HG03095 (cell line): ENCODE results near the gene NARF.
"Not testable (repeated sequence)": the region's sequence is repeated elsewhere in the genome, so short reads cannot be mapped to it uniquely, and the experiment has no call there.

Experiments used
- ATAC-seq: cut with Tn5 transposase; IDR thresholded peaks from one replicate; pipeline ENCODE4 v1.9.1; 2021; ENCODE audit warnings: moderate library complexity; ENCODE audit not compliant: unreplicated experiment

The NARF gene

GRCh38 chr17:82445542-82445941, 13.0 kb upstream of the NARF start:
- ATAC-seq = no peak

DNA sequence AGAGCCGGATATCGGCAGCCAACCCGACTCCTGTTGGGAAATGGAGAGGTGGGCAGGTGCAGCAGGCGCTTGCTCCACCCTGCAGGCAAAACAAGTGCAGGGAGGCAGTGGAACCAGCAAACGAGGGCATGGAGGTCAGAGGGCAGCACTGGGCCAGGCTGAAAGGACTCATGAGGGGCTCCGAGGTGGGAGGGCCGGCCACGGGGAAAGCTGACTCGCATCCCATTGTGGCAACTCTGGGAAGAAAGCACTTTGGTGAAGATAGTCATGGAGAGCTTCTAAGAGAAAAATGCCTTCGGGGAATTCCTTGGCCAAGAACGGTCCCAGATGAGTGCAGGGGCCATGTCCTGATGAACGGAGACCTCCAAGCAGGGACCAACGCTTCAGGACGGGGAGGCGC, 12.4 kb upstream of the NARF start:
- no peak for ATAC-seq

DNA sequence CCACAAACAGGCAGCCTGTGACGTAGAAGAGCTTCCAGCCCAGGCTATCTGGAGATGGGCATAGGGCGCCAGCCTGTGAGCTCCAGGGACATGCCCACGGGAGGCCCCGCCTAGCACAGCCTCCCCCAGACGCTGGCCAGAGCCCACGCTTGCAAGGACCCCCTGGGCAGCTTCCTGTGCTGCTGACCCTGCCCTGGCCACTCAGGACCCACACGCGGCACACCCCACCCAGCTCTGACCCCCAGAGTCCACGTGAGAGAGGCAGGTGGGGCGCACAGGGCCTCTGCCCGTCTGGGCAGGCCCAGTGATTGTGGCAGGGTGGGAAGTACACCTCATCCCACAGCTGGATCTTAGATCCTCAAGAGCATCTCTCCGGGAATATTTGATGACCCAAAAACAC, 11.9 kb upstream of the NARF start:
- ATAC-seq = no peak

DNA sequence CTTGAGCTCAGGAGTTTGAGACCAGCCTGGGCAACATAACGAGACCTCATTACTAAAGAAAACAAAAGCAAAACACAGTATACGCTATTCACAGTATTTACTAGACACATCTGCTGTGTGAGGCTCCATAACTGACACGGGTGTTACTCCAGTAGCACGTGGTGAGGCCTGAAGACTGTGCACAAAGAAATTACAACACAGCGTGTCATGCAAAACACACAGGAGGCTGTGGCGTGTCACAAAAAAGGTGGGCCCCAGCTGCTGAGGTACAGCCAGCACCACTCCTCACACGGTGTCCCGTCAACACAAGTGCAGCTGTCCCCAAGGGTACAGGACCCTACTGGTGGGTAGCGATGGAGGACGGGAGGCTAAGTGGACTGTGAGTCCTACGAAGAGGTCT, 10.7 kb upstream of the NARF start:
- no peak for ATAC-seq

GRCh38 chr17:82449131-82449882, 9.2 kb upstream of the NARF start:
- ATAC-seq = peak; percentile 51

- peak; percentile 4 for ATAC-seq
Observed at GRCh38 chr17:82449883-82450356, 8.6 kb upstream of the NARF start.

- peak; percentile 47 for ATAC-seq
Observed at GRCh38 chr17:82450357-82451106, 8.0 kb upstream of the NARF start, which contains the start of gene CYBC1. Gene CYBC1 (minus strand): TSS chr17:82450752. CDS start chr17:82449254, 1,498 bp downstream.

DNA sequence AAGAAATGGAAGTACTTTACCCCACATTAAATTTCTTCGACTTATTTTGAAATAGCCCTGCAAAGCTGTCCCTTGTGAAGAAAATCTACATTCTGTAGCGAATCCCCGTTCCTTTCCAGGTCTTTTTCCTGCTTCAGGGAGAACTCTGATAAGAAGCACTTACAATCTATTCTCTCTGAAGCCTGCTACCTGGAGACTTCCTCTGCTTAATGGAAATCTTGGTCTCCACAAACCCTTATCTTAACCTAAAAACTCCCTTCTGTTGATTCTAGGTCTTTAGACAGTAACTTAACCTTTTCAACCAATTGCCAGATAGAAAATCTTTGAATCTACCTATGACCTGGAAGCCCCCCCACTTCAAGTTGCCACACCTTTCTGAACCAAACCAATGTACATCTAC, 6.4 kb upstream of the NARF start:
- ATAC-seq = no peak

DNA sequence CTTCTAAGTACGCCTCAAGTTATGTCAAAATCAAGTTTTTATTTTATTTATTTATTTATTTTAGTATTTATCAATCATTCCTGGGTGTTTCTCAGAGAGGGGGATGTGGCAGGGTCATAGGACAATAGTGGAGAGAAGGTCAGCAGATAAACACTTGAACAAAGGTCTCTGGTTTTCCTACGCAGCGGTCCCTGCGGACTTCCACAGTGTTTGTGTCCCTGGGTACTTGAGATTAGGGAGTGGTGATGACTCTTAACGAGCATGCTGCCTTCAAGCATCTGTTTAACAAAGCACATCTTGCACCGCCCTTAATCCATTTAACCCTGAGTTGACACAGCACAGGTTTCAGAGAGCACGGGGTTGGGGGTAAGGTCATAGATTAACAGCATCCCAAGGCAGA, 5.4 kb upstream of the NARF start:
- ATAC-seq = not testable (repeated sequence)

- not testable (repeated sequence) for ATAC-seq
Observed at GRCh38 chr17:82453706-82454105, 4.8 kb upstream of the NARF start.

- ATAC-seq = no peak
Observed at GRCh38 chr17:82457073-82457928, 1.2 kb upstream of the NARF start.

GRCh38 chr17:82457929-82458178, 687 bp upstream of the NARF start:
- no peak for ATAC-seq

GRCh38 chr17:82458885-82459424, 414 bp downstream of the NARF start:
- peak; percentile 10 for ATAC-seq

GRCh38 chr17:82459936-82460335, 1.4 kb downstream of the NARF start:
- ATAC-seq = not testable (repeated sequence)

- no peak for ATAC-seq
Observed at GRCh38 chr17:82461827-82462524, 3.4 kb downstream of the NARF start.

DNA sequence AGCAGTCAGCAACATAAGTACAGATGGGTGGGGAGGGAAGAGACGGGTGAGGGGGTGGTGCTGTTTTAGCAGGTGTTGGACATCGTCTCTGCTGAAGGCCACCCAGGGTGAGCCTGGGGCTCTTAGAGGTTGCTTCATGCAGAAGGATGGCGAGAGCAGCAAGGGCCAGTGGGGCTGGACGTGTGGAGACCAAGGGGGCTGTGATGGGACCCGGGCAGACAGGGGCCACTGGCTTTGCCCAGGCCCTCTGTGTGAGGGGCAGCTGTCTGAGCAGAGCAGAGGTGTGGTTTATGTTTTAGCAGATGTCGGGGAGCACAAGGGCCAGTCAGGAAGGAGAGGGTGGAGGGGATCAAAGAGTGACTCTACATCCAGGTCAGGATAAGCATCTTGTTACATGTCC, 4.8 kb downstream of the NARF start:
- no peak for ATAC-seq

DNA sequence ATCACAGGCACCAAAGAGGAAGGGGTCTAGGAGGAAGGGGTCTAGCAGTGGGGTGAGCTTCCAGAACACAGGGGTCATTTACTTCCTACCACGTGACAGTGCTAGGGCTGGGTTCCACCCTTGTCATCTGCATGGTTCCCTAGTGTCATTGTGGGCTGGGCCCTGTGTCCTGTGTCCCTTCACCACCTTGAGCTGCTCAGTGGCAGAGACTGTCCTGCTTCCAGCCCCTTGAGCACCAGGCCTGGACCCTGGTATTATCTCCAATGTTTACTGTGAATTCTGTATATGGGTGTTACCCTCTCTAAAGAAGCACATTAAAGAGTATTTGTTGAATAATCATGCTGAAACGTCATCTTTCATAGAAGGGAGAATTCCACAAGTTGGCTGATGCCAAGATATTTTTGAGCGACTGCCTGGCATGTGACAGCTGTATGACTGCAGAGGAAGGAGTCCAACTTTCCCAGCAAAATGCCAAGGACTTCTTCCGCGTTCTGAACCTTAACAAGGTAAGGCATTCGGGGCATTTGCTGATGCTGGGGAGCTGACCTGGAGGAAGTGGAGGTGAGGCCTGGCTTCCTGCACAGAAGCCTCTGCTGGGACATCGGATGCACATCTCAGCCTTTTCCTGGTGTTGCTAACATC, 5.5 kb downstream of the NARF start:
- ATAC-seq = no peak

GRCh38 chr17:82464567-82464929, 6.0 kb downstream of the NARF start:
- ATAC-seq = no peak

- ATAC-seq = no peak
Observed at GRCh38 chr17:82465023-82465603, 6.6 kb downstream of the NARF start.

DNA sequence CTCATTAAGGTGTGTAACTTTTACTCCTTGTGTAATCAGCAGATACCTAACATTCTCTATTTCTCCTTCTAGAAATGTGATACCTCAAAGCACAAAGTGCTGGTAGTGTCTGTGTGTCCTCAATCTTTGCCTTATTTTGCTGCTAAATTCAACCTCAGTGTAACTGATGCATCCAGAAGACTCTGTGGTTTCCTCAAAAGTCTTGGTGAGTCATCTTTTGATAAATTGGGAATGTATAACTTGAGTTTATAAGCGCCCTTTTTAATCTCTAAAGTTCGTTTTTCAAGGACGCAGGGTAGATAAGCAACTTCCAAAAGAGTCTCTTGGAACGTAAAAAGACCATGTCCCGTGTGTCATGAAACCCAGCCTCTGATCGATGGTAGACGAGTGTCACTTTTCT, 10.2 kb downstream of the NARF start:
- ATAC-seq = no peak
